DND-41 (cell line): ENCODE data around the gene TRAK1.

Experiments used
- CTCF ChIP-seq: IDR thresholded peaks from 2 replicates; pipeline ENCODE4 v1.5.1; 2012; ENCODE audit warnings: borderline replicate concordance, low read length, moderate library complexity, mild to moderate bottlenecking; ENCODE audit not compliant: poor library complexity, severe bottlenecking; ENCODE audit errors: extremely low read depth
- EZH2 ChIP-seq: IDR thresholded peaks from 3 replicates; pipeline ENCODE4 v1.6.1; 2012; ENCODE audit warnings: borderline replicate concordance, low read depth, mild to moderate bottlenecking, moderate library complexity, low read length, inconsistent platforms; ENCODE audit not compliant: severe bottlenecking

DNA sequence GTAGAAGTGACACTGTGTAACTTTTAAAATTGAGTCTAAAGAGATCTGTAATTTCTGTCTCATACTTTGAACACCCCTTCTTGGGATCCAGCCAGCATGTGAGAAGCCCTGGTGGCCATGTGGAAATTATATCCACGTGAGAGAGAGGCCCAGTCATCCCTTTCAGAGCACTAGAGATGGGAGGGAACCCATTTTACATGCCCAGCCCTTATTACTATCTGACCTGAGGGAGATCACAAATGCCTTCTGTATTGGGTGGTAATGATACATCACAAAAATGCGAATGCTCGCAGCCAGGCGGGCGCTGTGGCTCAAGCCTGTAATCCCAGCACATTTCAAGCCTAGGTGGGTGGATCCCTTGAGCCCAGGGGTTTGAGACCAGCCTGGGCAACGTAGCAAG lies 27.3 kb upstream of the TRAK1 start:
- TF ChIP-seq CTCF (no peak), EZH2 (no peak)
